ENCODE data around the gene KMT5B.
A peak's percentile ranks its signal among the peaks of the same experiment; 100 is the strongest.

DNA sequence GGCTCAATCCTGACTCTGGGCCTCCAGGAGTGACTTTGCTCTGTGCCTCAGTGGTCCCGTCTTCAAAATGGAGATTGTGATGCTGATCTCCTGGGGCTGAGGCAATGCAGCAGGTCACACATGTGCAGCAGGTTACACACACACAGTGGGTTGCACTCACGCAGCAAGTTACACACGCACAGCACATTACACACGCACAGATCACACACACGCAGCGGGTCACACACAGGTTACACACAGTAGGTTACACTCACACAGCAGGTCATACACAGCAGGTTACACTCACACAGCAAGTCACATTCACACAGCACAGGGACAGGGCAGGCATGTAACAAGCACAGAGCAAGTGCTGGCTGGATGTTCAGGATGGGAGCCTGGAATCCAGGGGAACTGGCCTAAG is 47.4 kb upstream of the KMT5B start:
- TF ChIP-seq, protein P1, sequence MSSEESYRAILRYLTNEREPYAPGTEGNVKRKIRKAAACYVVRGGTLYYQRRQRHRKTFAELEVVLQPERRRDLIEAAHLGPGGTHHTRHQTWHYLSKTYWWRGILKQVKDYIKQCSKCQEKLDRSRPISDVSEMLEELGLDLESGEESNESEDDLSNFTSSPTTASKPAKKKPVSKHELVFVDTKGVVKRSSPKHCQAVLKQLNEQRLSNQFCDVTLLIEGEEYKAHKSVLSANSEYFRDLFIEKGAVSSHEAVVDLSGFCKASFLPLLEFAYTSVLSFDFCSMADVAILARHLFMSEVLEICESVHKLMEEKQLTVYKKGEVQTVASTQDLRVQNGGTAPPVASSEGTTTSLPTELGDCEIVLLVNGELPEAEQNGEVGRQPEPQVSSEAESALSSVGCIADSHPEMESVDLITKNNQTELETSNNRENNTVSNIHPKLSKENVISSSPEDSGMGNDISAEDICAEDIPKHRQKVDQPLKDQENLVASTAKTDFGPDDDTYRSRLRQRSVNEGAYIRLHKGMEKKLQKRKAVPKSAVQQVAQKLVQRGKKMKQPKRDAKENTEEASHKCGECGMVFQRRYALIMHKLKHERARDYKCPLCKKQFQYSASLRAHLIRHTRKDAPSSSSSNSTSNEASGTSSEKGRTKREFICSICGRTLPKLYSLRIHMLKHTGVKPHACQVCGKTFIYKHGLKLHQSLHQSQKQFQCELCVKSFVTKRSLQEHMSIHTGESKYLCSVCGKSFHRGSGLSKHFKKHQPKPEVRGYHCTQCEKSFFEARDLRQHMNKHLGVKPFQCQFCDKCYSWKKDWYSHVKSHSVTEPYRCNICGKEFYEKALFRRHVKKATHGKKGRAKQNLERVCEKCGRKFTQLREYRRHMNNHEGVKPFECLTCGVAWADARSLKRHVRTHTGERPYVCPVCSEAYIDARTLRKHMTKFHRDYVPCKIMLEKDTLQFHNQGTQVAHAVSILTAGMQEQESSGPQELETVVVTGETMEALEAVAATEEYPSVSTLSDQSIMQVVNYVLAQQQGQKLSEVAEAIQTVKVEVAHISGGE (CRISPR knock-in tag; IDR thresholded peaks at IDR 0.05) = no peak
- TF ChIP-seq, protein P2, sequence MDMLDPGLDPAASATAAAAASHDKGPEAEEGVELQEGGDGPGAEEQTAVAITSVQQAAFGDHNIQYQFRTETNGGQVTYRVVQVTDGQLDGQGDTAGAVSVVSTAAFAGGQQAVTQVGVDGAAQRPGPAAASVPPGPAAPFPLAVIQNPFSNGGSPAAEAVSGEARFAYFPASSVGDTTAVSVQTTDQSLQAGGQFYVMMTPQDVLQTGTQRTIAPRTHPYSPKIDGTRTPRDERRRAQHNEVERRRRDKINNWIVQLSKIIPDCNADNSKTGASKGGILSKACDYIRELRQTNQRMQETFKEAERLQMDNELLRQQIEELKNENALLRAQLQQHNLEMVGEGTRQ (IDR thresholded peaks at IDR 0.05; ENCODE audit: borderline replicate concordance, low read depth, low read length) = no peak
- peak; percentile 44; the same call in 1 of the 2 replicates for TF ChIP-seq POLR2A (IDR thresholded peaks at IDR 0.05; ENCODE audit: low read depth, low read length)
- TF ChIP-seq, protein P3, sequence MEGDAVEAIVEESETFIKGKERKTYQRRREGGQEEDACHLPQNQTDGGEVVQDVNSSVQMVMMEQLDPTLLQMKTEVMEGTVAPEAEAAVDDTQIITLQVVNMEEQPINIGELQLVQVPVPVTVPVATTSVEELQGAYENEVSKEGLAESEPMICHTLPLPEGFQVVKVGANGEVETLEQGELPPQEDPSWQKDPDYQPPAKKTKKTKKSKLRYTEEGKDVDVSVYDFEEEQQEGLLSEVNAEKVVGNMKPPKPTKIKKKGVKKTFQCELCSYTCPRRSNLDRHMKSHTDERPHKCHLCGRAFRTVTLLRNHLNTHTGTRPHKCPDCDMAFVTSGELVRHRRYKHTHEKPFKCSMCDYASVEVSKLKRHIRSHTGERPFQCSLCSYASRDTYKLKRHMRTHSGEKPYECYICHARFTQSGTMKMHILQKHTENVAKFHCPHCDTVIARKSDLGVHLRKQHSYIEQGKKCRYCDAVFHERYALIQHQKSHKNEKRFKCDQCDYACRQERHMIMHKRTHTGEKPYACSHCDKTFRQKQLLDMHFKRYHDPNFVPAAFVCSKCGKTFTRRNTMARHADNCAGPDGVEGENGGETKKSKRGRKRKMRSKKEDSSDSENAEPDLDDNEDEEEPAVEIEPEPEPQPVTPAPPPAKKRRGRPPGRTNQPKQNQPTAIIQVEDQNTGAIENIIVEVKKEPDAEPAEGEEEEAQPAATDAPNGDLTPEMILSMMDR (IDR thresholded peaks at IDR 0.05 in 2 of 3, conservative IDR thresholded peaks at IDR 0.05 in 1 of 3; ENCODE audit: control insufficient read depth in 2 of 3, extremely low read depth in 1 of 3, insufficient read depth in 1 of 3, low read depth in 3 of 3, low read length in 3 of 3) = no peak
- TF ChIP-seq, protein P4, sequence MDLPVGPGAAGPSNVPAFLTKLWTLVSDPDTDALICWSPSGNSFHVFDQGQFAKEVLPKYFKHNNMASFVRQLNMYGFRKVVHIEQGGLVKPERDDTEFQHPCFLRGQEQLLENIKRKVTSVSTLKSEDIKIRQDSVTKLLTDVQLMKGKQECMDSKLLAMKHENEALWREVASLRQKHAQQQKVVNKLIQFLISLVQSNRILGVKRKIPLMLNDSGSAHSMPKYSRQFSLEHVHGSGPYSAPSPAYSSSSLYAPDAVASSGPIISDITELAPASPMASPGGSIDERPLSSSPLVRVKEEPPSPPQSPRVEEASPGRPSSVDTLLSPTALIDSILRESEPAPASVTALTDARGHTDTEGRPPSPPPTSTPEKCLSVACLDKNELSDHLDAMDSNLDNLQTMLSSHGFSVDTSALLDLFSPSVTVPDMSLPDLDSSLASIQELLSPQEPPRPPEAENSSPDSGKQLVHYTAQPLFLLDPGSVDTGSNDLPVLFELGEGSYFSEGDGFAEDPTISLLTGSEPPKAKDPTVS (IDR thresholded peaks at IDR 0.05; ENCODE audit: low read depth, low read length) = no peak
- TF ChIP-seq, protein P5, sequence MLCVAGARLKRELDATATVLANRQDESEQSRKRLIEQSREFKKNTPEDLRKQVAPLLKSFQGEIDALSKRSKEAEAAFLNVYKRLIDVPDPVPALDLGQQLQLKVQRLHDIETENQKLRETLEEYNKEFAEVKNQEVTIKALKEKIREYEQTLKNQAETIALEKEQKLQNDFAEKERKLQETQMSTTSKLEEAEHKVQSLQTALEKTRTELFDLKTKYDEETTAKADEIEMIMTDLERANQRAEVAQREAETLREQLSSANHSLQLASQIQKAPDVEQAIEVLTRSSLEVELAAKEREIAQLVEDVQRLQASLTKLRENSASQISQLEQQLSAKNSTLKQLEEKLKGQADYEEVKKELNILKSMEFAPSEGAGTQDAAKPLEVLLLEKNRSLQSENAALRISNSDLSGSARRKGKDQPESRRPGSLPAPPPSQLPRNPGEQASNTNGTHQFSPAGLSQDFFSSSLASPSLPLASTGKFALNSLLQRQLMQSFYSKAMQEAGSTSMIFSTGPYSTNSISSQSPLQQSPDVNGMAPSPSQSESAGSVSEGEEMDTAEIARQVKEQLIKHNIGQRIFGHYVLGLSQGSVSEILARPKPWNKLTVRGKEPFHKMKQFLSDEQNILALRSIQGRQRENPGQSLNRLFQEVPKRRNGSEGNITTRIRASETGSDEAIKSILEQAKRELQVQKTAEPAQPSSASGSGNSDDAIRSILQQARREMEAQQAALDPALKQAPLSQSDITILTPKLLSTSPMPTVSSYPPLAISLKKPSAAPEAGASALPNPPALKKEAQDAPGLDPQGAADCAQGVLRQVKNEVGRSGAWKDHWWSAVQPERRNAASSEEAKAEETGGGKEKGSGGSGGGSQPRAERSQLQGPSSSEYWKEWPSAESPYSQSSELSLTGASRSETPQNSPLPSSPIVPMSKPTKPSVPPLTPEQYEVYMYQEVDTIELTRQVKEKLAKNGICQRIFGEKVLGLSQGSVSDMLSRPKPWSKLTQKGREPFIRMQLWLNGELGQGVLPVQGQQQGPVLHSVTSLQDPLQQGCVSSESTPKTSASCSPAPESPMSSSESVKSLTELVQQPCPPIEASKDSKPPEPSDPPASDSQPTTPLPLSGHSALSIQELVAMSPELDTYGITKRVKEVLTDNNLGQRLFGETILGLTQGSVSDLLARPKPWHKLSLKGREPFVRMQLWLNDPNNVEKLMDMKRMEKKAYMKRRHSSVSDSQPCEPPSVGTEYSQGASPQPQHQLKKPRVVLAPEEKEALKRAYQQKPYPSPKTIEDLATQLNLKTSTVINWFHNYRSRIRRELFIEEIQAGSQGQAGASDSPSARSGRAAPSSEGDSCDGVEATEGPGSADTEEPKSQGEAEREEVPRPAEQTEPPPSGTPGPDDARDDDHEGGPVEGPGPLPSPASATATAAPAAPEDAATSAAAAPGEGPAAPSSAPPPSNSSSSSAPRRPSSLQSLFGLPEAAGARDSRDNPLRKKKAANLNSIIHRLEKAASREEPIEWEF (IDR thresholded peaks at IDR 0.05; ENCODE audit: insufficient replicate concordance, low read depth, low read length) = no peak
- no peak for TF ChIP-seq MYC (IDR thresholded peaks at IDR 0.05; ENCODE audit: insufficient read depth, insufficient read length, insufficient replicate concordance, low read length, severe bottlenecking)
- TF ChIP-seq CREB1 (IDR thresholded peaks at IDR 0.05; ENCODE audit: low read depth) = no peak
- no peak for TF ChIP-seq TAF1 (IDR thresholded peaks at IDR 0.05; ENCODE audit: borderline replicate concordance, low read depth, low read length)
- TF ChIP-seq MXI1 (IDR thresholded peaks at IDR 0.05; ENCODE audit: low read depth, low read length) = no peak
- no peak for TF ChIP-seq JUND (IDR thresholded peaks at IDR 0.05; ENCODE audit: low read depth, low read length)
- no peak for TF ChIP-seq CHD4 (IDR thresholded peaks at IDR 0.05)
- no peak for TF ChIP-seq SIX5 (IDR thresholded peaks at IDR 0.05; ENCODE audit: low read depth, low read length, severe bottlenecking)
- TF ChIP-seq ATF7 (IDR thresholded peaks at IDR 0.05; ENCODE audit: low read depth) = no peak
